HG03159 (cell line): ENCODE measurements around the gene PPP1CA.

Experiments
- ATAC-seq: cut with Tn5 transposase; IDR thresholded peaks from one replicate; pipeline ENCODE4 v1.9.1; 2021; ENCODE audit warnings: mild to moderate bottlenecking, moderate library complexity; ENCODE audit not compliant: unreplicated experiment

The PPP1CA gene

DNA sequence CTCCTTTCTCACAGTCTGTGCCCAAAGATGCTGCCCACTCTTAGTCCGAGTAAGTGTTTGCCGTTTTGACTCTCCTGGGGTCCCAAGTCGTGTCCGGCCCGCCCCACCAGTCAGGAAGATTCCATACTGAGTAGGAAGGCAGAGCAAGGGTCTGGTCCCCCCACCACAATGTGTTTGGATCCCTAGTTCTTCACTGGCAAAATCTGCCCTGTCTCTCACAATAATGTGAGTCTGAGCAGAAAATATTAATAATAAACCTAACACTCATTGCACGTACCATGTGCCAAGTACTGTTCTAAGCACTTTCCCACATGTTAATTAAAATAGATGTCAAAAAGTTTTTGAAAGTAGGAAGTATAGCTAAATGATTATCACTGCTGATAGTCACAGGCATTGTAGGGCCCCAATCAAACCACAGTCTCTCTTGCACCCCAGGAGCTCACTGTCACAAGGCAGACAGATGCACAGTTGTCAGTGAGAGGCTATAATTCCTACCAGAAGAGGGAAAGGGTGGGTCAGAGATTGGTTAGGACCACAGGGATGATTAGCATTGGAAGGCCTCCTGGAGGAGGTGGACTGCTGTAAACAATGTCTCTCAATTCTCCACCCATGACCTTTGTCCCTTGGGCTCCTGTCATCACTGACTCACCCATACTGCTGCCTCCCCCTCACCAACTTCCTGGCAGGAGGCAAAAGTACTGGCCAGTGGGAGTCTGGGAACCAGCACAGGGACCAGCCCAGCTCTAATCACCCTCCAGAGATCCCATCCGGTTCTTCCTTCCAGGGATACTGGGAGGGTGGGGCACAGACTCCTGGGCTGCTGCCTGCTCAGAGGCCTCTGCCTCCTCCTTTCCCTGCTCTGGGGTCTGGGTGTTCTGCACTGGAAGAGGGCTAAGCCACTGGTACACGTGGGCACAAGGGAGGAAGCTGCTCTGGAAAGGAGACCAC lies 47.3 kb downstream of the PPP1CA start:
- ATAC-seq, result no peak

DNA sequence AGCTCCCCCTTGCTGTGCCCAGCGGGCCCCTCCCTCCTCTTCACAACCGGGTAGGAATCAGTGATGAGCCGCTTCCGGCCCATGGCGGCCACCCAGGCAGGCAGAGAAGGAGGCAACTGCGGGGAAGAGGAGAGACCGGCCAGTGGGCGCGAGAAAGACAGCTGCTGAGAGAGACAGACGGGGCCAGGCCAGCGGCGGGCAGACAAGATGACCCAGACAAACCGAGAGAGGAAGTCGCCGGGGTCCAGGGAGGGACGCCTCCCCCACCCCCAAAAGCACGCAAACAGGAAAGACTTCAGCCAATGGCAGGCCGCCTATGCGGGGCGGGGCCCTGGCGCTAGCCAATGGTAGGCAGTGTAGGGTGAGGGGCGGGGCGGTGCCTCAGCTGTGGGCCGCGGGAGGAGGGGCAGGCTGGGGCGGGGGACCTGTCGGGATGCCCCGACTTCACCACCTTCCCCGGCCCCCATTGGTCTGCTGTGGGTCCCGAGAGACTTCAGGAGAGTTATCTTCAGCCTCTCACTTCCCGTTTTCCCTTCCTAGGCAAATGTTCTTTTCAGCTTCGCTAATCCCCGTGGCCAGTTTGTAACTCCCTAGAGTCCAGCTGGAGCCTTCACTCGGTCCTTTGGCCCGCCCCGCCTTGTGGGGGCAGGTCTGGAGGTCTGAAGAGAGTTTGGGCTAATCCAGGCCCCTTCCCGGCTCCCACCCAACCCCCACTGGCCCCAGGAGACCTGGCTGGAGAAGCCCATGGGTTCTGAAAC lies 48.2 kb downstream of the PPP1CA start, which contains the start of gene POLD4:
Gene POLD4 (minus strand): TSS at position 230 of the 758 bp plus-strand sequence. CDS start 147 bp downstream, at position 83.
- peak; percentile 71 for ATAC-seq

DNA sequence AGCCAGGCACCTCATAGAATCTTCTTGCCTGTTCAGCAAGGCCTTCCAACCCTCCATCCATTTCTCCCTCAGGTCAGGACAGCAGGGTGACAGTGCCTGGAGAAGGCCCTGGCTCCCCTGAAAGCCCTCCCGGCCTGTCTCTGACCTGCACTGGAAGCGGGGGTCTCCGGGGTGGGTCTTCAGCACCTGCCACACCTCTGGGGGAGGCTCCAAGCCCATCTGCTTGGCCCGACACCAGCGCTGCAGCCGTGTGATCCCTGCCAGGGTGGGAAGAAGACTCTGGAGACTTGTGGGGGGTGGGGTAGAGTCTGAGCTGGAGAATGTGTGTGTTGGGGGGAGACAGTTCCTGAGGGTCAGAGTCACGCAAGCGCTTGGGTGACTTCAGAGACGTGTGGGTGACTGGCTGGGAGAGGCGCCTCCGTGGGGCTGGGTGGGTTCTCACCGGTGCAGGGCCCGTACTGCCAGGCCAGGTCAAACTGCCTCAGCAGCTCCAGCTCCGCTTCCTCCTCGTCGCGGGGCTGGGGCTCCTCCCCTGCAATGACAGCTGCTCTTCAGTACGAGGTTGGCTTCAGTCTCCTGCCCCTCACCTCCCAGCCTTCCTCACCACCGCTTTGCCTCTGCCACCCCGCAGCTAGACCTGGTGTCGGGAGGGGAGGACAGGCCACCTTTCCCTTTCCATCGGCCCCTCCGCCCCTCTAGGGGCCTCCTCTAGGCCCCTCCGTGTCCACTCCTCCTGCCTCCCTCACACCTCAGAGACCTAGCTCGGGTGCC lies 48.9 kb downstream of the PPP1CA start:
- peak; percentile 4 for ATAC-seq

DNA sequence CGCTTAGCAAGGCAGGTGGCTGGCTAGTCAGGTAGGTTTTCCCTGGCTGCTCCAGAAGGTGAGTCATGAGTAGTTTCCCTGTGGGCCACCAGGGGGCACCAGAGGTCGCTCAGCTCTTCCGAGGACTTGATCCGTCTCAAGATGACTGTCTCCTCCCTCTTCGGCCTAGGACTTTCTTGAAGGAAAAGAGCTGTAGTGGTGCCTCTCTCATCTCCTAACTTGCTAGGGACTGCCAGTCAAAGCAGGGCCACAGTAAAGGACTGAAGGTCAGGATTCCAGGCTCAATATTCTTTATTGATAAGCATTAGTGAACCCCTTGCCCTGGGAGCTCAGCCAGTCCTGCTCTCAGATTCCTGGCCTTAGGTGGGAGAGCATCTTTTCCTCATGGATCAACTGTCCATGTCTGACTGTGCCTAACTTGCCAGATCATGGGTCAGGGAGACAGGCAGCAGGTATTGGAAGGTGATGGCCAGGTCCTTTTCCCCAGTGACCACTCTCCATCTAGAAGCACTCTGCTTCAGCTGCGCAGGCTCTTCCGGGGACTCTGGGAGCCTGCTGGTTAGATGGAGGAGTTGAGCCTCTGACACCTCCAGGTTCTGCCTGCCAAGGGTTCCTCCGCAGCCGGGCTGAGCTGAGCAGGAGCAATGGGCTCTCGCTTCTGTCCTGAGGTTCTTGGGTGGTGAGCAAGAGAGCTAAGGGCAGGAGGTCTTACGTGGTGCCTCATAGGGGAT lies 50.2 kb downstream of the PPP1CA start:
- ATAC-seq, result no peak

DNA sequence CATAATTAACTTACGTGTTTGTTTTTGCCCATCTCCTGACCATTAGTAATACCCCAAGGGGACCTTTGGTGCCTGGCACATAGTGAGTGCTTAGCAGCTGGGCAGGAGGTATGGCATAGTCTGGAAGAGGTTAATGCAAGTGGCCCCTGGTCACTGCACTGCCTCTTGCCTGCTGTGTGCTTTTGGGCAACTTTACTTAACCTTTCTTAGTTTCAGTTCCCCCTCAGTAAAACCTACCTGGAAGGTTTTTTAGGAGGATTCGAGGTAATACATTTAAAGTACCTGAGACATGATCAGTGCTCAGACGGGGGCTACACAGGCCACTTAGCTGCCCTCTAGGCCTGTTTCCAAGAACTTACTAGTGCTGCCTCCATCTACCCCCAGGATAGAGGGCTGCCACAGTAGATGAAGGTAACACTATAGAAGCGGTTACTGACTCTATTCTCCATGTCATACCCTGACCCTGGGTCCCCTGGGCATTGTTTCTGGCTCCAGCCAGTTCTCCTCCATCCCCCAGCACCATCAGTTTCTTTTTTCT lies 51.7 kb downstream of the PPP1CA start:
- no peak for ATAC-seq

DNA sequence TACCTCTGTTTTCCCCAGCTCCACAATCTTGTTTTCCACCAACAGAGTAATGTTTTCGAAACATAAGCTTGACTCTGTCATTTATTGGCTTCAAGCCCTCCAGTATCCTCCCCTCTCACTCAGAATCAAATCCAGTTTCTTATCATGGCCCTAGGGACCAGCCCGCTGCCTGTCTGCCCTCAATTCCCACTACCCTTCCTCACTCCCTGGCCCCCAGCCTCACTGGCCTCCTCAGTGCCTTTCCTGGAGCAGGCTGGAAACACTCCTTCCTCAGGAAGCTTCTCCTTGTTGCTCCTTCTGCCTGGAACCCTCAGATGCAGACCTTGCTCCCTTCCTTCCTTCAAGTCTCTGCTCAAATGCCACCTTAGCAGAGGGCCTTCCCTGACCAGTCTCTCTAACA lies 52.2 kb downstream of the PPP1CA start:
- ATAC-seq, result no peak

DNA sequence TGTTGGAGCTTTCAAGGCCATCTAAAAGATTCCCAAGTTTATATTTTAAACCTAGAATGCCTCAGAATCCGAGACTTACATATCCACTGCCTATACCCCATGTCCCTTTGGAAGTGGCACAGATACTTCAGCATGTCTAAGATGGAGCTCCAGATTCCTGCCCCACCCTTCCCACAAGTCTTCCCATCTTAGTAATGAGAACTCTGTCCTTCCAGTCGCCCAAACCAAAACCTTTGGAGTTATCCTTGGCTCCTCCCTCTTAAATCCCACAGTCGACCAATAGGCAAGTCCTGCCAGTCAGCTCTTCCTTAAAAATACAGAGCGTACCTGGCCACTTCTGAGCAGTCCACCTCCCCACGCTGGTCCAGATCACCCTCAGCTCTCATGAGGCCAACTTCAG lies 52.6 kb downstream of the PPP1CA start:
- no peak for ATAC-seq
